Omental fat pad (tissue), 4 donors: ENCODE results near the gene OR2T6. TPM values are rescaled to one million over a fixed set of nuclear protein-coding genes. Genes with fewer than 3 reads are reported as not detected.
"Not testable (repeated sequence)": the region's sequence is repeated elsewhere in the genome, so short reads cannot be mapped to it uniquely, and the experiment has no call there.

Experiments used
- ATAC-seq: fragments of 150-250 bp; one replicate; pipeline ENCODE4 v1.9.1; 2016; ENCODE audit warnings: mild to moderate bottlenecking, moderate library complexity; ENCODE audit not compliant: low FRiP score
- DNase-seq: peaks from one replicate; pipeline ENCODE4 v3.0.0-alpha.2; 2019; ENCODE audit warnings: low spot score
- total RNA-seq, 4 donors: library from RNA; depleted of rRNA; stranded (reverse); fragments of >200 nt; gene quantifications; one replicate each; pipeline ENCODE4 v1.1.0, GENCODE V29; 2016
- TF ChIP-seq, protein P1 (sequence below), 3 donors: fragments of 450-650 bp; IDR thresholded peaks; one replicate each; pipeline ENCODE4 v1.5.1; 2016 to 2017; ENCODE audit warnings: antibody characterized with exemption in 3 of 3, mild to moderate bottlenecking in 3 of 3, moderate library complexity in 2 of 3

Gene OR2T6
- total RNA-seq, 4 donors from 2014 or later: not detected

DNA sequence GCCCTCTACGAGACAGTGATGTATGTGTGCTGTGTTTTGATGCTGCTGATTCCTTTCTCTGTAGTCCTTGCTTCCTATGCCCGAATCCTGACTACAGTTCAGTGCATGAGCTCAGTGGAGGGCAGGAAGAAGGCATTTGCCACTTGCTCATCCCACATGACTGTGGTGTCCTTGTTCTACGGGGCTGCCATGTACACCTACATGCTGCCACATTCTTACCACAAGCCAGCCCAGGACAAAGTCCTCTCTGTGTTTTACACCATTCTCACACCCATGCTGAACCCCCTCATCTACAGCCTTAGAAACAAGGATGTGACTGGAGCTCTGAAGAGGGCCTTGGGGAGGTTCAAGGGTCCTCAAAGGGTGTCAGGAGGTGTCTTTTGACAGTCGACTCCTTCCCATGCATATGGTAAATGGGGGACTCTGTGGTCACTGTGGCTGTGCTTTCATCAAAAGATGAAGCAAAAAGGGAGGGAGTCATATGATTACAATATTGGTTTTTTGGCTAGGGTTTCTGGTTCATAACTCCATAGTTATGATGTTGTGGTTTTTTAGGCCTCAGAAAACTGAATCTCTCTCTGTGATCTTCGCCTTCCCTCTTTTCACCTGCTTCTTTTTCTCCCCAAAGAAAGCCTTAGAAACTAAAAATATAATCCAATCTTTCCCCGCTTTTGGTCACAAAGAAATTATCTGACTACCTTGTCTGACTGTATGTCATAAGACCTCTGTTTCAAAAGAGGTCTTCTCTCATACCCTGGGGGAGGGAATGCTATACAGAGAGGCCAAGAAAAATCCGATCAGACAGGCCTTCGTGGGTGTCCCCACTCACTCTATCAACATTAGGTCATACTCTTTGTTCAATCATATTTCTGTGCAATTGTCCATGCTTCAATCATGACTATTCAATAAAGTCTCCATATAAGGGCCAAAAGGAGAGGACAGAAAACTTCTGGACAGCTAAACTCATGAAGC lies 31.5 kb downstream of the OR2T6 start:
- ATAC-seq: no peak
- TF ChIP-seq, protein P1, sequence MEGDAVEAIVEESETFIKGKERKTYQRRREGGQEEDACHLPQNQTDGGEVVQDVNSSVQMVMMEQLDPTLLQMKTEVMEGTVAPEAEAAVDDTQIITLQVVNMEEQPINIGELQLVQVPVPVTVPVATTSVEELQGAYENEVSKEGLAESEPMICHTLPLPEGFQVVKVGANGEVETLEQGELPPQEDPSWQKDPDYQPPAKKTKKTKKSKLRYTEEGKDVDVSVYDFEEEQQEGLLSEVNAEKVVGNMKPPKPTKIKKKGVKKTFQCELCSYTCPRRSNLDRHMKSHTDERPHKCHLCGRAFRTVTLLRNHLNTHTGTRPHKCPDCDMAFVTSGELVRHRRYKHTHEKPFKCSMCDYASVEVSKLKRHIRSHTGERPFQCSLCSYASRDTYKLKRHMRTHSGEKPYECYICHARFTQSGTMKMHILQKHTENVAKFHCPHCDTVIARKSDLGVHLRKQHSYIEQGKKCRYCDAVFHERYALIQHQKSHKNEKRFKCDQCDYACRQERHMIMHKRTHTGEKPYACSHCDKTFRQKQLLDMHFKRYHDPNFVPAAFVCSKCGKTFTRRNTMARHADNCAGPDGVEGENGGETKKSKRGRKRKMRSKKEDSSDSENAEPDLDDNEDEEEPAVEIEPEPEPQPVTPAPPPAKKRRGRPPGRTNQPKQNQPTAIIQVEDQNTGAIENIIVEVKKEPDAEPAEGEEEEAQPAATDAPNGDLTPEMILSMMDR (IDR thresholded peaks at IDR 0.05): no peak
- no peak for DNase-seq

DNA sequence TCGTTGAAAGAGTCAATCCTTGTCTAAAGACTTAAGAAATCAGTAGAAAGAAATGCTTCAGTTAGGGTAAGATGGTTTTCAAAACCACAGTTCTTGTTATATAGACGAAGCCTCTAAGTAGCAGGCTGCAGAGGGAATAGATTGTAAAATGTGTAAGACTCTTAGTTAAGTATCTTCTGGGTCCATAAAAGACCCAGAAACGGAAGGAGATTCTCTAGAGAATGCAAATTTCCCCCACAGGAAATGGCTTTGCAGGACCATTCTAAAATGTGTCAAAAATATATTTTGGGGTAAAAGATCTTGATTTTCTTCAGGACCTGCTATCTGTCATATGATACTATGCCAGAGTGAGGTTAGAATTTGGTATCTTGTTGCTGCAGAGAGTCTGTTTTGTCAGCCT lies 40.7 kb downstream of the OR2T6 start:
- ATAC-seq (no peak), DNase-seq (no peak)
- TF ChIP-seq, protein P1 (IDR thresholded peaks at IDR 0.05): no peak

DNA sequence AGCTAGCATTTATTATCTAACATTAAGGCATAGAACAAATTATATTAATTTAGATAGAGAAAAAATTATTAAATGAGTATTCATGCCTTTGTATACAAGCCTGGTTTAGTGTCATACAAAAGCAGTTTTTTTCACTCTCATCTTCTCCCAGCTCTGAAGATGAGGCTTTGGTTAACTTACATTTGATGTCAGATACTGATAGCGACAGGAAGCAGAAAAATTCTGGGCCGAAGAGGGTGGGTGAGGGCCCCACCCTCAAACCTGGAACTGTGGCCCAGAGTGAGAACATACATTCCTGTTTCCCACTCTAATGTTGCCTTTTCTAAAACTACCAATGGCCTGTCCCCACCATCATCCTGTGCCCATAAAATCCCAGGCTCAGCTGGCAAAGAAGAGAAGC lies 42.3 kb downstream of the OR2T6 start:
- no peak for DNase-seq
- TF ChIP-seq, protein P1 (IDR thresholded peaks at IDR 0.05): no peak
- no peak for ATAC-seq

DNA sequence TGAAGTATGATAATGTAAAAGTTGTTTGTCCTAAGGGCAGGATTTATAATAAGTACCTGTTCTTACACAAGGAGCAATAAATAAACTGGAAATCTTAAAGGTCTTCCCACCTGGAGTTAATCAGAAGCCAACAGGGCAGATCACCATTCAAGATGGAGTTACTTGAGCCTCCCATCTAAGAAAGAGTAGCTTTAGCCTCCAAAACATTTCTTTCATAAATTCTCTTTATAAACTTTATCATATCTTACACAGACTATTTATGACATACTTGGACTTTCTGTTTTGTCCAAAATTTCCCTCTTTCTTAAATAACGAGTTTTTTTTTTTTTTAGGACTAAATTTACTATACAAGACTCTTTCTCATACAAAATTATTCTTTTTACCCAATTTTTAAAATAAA lies 45.8 kb downstream of the OR2T6 start:
- DNase-seq (no peak), ATAC-seq (no peak)
- TF ChIP-seq, protein P1 (IDR thresholded peaks at IDR 0.05): no peak

DNA sequence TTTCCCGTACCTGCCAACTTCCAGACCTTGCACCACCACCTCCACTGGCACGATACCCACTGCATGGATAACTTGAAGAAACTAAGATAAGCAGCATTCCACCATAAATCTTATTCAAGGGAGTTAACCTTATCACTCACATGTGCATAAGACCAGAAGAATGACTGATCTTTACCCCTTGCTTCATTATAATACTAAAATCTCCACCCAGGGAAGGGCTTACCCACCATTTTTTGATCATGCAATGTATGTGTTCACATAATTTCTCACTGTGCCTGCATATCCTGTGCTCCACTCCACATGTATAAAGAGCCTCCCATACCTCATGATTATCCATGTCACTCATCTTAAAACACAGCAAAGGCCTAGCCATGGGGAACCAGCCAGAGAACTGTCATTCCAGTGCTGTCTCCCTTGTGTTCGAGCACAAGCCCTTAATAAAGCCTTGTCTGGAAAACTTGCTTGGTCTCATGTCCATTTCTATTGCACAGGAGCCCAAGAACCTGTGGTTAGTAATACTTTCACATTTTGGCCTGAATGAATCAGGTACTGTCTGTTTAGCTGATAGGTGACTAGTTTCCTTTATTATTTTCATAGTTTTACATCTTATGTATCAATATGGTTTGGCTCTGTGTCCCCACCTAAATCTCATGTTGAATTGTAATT lies 52.1 kb downstream of the OR2T6 start:
- not testable (repeated sequence) for ATAC-seq, DNase-seq

DNA sequence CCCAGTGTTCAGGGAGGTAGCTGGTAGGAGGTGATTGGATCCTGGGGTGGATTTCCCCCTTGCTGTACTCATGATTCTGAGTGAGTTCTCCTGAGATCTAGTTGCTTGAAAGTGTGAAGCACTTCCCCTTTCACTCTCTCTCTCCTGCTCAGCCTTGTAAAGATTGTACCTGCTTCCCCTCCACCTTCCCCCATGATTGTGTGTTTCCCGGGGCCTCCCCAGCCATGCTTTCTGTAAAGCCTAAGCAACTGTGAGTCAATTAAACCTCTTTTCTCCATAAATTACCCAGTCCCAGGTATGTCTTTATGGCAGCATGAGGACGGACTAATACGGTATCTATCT lies 52.6 kb downstream of the OR2T6 start:
- not testable (repeated sequence) for ATAC-seq, DNase-seq

DNA sequence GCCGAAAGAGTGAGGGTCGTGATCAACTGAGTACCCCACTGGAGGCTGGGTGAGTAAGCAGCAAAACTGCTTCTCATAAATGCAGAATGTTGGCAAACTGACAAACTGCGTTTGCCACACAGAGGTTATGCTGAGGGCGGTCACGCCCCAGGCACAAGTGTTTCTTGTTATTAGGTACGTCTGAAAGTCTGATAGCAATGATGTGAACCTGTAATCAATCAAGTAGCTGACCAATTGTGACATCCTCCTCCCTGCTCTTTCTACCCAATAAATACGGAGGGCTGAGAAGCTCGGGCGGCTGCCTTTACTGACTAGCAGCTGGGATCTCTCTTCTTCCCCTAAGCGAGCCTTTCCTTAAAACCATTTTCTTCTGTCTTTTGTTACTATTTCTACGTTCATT lies 56.1 kb downstream of the OR2T6 start:
- ATAC-seq, DNase-seq: not testable (repeated sequence)

DNA sequence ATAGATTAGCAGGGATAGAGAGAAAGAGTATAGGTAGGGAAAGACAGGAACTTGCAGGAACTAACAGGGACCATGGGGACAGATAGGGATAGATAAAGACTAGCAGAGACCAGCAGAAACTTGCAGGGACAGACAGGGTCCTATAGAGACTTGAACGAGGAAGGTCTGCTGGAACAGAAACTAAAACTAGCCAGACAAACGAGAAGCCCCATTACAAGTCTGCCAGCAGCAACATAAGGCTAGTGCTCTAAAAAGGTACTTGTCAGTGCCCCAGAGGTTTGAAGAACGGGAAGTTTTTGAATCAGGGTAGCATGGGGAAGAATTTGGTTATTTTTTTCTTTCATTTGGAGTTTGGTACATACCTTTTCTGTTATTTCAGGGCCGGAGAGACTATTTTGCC lies 56.7 kb downstream of the OR2T6 start:
- not testable (repeated sequence) for ATAC-seq, DNase-seq

DNA sequence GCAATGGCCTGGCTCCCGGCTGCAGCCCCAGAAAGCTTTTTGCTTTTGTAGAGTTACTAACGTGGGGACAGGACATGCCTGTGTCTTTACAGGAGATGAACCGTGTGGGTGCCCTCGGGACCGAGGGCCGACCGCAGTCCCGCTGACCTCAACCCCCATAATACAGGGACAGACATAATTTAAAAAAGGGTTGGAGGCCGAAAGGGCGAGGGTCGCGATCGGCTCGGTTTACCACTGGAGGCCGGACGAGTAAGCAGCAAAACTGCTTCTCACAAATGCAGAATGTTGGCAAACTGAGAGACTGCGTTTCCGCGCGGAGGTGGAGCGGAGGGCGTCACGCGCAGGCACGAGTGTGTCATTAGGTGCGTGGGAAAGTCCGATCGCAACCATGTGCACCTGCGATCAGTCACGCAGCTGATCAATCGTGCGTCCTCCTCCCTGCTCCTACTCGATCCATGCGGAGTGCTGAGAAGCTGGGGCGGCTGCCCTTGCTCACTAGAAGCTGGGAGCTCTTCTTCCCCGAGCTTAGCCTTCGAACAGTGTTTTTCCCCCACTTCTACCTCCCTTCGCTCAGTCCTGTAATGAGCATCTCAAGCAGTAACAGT lies 58.4 kb downstream of the OR2T6 start:
- ATAC-seq, DNase-seq: not testable (repeated sequence)

DNA sequence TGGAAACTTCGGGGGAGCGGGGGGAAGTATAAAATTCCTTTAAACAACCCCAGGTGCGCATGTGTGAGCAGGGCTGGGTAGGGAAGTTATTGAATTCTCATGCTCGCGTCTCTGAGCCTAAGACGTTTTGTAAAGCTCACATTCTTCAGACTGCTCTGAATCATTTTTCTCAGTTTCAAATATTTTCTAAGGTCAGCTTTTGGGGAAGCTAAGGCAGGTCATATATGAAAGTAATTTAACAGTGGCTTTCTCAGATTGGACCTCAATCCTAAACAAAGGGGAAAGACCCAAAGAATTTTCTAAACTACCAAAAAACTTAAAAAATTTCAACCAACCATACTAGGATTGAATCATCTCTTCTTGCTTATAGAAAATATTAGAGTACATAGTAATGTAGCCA lies 59.4 kb downstream of the OR2T6 start:
- not testable (repeated sequence) for ATAC-seq, DNase-seq

DNA sequence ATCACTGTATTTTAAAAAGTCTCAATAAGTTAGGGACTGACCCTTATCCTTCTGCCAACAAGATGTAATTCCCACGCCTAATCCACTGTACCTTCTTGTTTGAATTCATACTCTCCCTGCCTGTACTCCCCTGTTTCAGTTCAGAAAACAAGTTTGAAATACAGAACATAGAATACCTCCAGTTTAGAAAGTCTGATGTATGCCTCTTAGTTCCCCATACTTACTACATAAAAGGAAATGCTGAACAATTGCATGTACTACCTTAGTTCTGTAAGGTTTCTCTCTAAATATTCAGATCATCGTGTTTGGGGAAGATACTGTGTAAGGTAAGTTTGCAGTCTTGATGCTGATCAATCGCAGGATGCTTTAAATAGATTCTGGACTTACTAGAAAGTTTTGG lies 60.8 kb downstream of the OR2T6 start:
- ATAC-seq, DNase-seq: not testable (repeated sequence)

DNA sequence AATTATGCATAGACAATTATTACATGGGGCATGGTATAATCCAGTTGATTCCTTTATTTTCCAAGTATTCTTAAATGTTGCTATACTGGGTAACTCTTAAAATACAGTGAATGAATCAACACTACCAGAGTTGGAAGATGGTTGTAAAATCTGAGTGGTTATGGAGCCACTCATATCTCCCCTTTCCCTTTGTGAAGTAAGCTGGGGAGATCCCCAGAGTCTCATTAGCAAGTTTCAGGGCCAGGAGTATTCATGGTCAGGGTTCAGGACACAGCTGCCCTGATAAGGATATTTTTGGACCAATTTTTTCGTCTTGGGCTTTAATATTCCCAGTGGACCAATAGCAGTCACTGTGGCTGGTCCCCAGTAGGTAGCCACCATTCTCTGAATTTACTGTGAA lies 63.1 kb downstream of the OR2T6 start:
- not testable (repeated sequence) for ATAC-seq, DNase-seq

DNA sequence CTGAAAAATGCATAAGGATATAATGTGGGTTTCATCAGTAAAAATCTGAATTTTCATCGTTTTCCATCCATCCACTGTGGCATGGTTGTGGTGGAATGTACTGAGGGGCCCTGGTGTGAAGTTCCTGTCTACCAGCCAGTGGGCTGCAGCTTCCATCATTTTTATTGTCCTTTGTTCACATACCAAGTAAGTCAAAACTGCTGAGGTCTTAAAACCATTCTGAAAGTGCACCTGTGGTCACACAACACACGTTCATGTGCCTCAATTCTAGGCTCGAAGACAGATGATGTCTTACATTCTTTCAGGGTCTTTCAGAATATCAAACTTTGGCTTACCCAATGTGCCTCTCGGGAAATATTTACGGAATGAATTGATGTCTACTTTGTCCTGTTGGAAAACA lies 63.7 kb downstream of the OR2T6 start:
- not testable (repeated sequence) for ATAC-seq, DNase-seq
